ENCODE results near the gene ZC3H12A.

GRCh38 chr1:37485902-37486679 is 11.7 kb downstream of the ZC3H12A start:
- TF ChIP-seq ZFP30 (CRISPR knock-in tag; IDR thresholded peaks at IDR 0.05): no peak
- no peak for TF ChIP-seq ZC3H10 (CRISPR knock-in tag; IDR thresholded peaks at IDR 0.05)
- TF ChIP-seq ZNF70 (CRISPR knock-in tag; IDR thresholded peaks at IDR 0.05): no peak
- no peak for TF ChIP-seq CSDC2 (CRISPR knock-in tag; IDR thresholded peaks at IDR 0.05)
- no peak for TF ChIP-seq PATZ1 (CRISPR knock-in tag; IDR thresholded peaks at IDR 0.05; ENCODE audit: borderline replicate concordance)
